ENCODE results near the gene RNF41.
"Not testable (repeated sequence)": the region's sequence is repeated elsewhere in the genome, so short reads cannot be mapped to it uniquely, and the experiment has no call there.

The RNF41 gene

GRCh38 chr12:56165369-56165768 is 56.4 kb downstream of the RNF41 start:
- no peak for DNase-seq (ENCODE audit: low spot score)

DNA sequence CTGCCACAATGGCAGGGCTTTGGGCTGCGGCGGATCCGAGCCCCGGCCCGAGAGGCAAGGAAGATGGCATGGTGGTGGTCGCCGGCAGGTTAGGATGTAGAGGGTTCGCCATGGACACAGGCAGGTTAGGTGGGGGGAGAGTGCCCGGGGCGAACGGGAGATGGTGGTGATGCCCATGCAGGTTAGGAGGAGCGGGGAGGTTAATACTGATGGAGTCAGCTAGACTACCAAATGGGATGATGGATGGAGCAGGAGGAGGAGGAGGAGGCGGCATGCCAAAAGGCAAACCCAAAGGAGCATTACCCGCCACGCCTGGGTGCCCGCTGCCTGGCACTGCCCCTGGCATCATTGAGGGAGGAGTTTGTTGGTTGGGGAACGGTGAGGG is 57.4 kb downstream of the RNF41 start:
- DNase-seq (ENCODE audit: low spot score), result no peak

DNA sequence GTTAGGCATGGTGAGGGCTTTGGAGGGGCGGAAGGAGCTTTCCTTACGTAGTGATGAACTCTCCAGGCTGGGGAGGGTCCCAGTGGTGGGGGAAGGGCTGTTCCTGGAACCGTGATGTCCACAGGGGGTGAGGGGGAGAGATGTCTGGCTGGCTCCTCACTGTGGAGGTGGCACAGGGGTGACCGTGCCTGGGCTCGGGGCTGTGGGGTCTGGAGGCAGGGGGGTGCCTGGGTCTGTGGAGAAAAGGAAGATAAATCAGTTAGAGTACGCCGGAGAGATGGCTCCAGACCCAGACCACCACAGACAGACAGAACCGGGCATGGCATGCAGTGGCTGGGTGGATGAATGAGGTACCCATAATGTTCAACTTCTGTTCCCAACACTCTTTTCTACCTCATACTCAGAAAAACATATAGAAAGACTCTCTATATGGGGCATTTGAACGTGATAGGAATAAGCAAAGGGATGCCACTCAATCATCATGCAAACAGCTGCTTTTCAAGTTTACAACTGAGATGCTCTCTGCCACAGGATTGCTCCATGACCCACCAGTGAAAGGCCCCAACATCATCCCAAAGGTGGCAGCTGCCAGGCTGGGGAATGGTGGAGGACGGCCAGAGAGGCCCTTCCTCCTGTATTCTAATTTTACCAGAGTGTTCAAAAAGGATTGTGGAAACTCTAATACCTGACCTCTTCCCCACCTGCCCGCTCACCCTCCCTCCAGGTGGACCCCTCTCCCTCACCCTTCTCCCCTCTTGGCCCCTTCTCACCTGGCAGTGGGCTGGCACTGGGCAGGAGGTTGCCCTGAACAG is 58.0 kb downstream of the RNF41 start:
- no peak for DNase-seq (ENCODE audit: low spot score)

- DNase-seq (ENCODE audit: low spot score), result no peak
These were observed 59.0 kb downstream of the RNF41 start for GRCh38 chr12:56162468-56163290.

DNA sequence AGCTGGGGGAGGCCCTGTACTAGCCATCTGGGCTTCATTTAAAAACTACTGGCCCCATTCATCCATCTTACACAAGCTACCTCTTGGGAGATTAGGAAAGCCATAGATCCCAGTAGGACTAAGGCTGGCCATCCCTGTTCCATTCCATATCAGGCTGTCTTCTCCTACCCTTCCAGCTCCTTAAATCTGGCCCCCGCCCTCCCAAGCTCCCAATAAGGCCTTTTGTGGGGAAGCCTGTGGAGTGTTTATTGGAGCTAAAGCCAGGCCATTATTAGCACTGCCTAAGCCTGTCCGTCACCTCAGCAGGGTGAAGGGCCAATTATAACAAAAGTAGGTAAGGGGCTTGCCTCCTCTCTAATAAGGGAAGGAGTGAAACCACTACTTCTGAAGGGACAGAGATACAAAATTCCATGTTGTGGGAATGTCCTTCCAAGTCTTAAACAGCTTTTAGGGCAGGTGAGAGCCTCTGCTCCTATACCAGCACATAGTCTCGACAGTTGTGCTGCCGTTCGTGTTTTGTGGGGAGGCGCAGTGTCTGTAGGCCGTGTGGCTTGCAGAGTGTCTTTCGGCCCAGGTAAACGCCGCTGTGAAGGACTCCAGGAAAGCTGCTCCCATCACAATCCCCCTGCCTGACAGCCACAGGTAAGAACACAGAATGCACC is 59.9 kb downstream of the RNF41 start:
- no peak for DNase-seq (ENCODE audit: low spot score)

DNA sequence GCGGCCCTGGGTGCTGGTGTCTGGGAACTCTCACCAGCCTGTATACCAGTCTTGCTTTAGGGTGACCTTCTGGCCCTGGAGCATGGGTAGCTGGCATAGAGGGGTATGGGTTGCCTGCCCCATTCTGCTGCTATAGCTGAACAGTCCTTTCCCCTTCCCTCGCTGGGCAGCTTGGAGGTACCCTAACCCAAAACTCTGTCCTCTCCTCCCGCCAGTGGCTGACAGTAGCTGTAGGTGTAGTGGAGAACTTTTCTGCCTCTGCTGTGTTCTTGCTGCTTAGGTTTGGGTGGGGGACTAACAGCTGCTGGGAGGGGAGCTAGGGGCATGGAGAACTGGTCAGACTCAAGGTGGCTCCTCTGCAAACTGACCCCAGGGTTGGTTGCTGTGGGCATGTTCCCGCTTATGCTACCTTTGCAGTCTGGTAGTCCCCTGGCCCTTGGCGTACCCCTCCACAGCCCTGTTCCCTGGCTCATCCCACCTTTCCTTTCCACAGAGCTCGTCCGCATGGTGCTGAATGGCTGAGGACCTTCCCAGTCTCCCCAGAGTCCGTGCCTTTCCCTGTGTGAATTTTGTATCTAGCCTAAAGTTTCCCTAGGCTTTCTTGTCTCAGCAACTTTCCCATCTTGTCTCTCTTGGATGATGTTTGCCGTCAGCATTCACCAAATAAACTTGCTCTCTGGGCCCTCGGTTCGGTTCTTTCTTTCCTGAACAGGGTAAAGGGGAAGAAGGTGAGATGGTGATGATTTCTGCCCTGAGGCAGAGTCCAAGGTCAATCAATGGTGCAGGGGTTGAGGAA is 60.6 kb downstream of the RNF41 start:
- DNase-seq (ENCODE audit: low spot score), result no peak

DNA sequence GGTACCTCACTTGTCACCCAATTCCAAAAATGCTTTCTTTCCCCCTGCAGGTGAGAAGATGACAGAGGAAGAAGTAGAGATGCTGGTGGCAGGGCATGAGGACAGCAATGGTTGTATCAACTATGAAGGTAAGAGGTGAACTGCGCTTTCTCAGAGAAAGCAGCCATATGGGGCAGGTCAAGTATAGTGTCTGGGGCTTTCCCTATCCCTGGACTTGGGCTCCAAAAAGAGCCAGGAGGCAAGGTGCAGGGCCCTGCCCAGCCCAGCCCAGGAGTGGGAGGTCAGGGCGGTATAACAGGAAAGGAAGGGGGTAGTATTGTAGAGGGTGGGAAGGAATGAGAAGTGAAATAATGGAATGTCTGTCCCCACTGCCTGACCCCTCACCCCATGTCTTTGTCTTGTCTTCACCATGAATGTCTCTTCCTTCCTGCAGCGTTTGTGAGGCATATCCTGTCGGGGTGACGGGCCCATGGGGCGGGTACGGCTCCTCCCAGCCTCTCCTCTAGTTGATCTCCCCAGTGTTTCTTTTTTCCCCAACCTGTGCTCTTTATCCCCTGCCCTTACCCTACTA is 61.4 kb downstream of the RNF41 start:
- no peak for DNase-seq (ENCODE audit: low spot score)

GRCh38 chr12:56159482-56160192 is 62.1 kb downstream of the RNF41 start:
- DNase-seq (ENCODE audit: low spot score), result no peak

GRCh38 chr12:56158926-56159461 is 62.7 kb downstream of the RNF41 start:
- peak; percentile 62 for DNase-seq (ENCODE audit: low spot score)

DNA sequence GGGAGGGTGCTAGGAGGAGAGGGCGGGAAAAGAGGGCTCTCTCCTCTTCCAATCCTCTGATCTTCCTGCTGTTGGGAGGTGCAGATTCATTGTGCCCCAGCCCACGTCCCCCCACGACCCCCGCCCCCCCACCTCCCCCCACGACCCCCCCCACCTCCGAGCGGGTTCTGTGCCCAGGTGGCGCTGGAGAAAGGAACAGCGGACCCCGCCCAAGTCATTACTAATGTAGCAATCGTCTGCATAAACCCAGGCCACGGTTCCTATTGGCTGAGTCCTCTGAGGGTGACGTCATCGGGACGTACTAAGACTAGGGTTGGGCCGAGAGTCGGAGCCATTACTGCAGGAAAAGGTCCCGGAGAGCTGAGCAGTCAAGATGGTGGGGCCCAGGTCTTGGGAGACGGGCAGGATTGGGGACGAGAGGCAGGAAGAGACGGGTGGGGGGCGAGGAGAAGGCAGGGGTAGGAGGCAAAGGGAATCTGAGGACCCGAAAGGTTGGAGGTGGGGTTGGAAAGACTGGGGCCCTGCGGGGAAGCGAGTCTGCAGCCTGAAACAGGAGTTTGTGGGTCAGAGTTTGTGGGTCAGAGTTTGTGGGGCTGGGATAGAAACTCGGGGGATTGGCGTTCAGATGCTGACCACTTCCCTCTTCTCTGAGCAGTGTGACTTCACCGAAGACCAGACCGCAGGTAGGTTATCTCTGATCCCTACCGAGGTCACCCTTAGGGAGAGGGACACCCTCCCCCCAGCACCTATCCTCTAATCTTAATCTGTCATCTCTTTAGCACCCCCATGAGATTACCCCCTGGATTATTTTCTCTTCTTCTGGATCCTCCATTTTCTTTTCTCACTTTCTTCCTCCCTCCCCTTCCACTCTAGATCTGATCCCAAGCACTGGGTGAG is 63.4 kb downstream of the RNF41 start, which contains the start of gene MYL6:
Gene MYL6 (plus strand): TSS at position 331 of the 897 bp plus-strand sequence. CDS start 43 bp downstream, at position 374.
- peak; percentile 99 for DNase-seq (ENCODE audit: low spot score)

DNA sequence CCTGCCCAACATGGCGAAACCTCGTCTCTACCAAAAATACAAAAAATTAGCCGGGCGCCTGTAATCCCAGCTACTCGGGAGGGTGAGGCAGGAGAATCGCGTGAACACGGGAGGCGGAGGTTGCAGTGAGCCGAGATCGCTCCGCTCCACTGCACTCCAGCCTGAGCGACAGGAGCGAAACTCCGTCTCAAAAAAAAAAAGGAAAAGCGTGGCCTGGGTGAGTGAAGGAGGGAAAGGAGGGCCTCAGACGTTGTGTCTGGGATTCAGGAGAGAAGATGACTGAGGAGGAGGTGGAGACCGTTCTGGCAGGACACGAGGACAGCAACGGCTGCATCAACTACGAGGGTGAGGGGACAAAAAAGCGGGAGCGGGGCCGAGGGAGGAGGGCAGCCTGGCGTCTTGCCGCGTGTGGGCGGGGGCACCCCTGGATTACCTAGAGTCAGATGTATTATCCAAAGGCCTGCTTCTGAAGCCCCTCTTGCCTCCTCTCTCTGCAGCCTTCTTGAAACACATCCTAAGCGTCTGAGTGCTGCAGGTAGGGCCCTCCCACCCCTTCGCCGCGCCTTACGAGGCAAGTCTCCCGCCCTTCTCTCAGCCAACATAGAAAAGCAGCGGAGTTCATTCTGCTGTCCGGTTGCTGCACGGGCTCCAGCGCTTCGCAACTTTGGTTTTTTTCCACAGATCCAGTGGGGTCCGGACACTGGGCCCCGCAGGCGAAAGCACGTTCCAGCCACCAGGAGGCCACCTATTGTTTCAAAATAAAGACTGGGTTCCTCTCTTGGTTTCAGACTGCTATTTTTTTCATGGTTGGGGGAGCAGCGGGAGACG is 64.3 kb downstream of the RNF41 start:
- DNase-seq (ENCODE audit: low spot score), result peak; percentile 94

- DNase-seq (ENCODE audit: low spot score), result not testable (repeated sequence)
These were observed 65.1 kb downstream of the RNF41 start for GRCh38 chr12:56156464-56157200.

- no peak for DNase-seq (ENCODE audit: low spot score)
These were observed 66.4 kb downstream of the RNF41 start for GRCh38 chr12:56155256-56155845.

DNA sequence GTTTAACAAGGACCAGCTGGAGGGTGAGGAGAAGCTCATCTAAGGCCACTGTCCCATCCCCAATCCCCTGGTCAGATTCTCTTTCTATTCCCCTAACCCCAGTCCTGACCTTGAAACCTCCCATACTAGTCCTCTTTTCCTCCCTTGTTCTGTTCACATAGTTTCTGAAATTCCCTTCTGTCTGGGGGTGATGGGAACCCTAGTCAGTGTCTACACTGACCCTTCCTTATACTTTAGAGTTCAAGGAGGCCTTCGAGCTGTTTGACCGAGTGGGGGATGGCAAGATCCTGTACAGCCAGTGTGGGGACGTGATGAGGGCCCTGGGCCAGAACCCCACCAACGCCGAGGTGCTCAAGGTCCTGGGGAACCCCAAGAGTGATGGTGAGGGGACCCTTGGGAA is 66.9 kb downstream of the RNF41 start:
- no peak for DNase-seq (ENCODE audit: low spot score)

- no peak for DNase-seq (ENCODE audit: low spot score)
These were observed 67.4 kb downstream of the RNF41 start for GRCh38 chr12:56154246-56154771.

- DNase-seq (ENCODE audit: low spot score), result no peak
These were observed 68.0 kb downstream of the RNF41 start for GRCh38 chr12:56153678-56154065.
